SK-N-MC (cell line): ENCODE data around the gene COMMD7.

Experiments
- DNase-seq: peaks from one replicate; pipeline ENCODE4 v3.0.0-alpha.2; 2011; ENCODE audit warnings: low read depth, low spot score
- H3K27ac ChIP-seq: fragments of 200-600 bp; sonication (generic); 2 replicates; pipeline ENCODE4 v1.5.1; 2016; ENCODE audit warnings: mixed run types
- H3K36me3 ChIP-seq: fragments of 200-600 bp; sonication (generic); 2 replicates; pipeline ENCODE4 v1.6.1; 2017; ENCODE audit warnings: antibody characterized with exemption, low read length, mixed read lengths; ENCODE audit not compliant: insufficient read depth
- H3K4me3 ChIP-seq: fragments of 200-600 bp; sonication (generic); 2 replicates; pipeline ENCODE4 v1.5.1; 2016
- H3K9ac ChIP-seq: fragments of 200-600 bp; sonication (generic); 2 replicates; pipeline ENCODE4 v1.8.0; 2017; ENCODE audit warnings: mixed run types, mixed read lengths; ENCODE audit not compliant: insufficient read length
- H3K9me3 ChIP-seq: fragments of 200-600 bp; sonication (generic); 2 replicates; pipeline ENCODE4 v1.6.1; 2017; ENCODE audit warnings: low read depth, mild to moderate bottlenecking, antibody characterized with exemption, low read length, moderate library complexity, mixed read lengths
- EZH2 ChIP-seq: fragments of 200-600 bp; sonication (generic); IDR thresholded peaks from one replicate; pipeline ENCODE4 v1.6.1; 2017; ENCODE audit warnings: antibody characterized with exemption
- FOXP2 ChIP-seq: optimal IDR thresholded peaks from 2 replicates; pipeline ENCODE3; 2011; ENCODE audit warnings: mild to moderate bottlenecking, moderate library complexity; ENCODE audit not compliant: insufficient read depth; ENCODE audit errors: extremely low read length, control extremely low read depth
- POLR2AphosphoS5 ChIP-seq: IDR thresholded peaks from 2 replicates; pipeline ENCODE4 v1.6.1; 2012; ENCODE audit warnings: mild to moderate bottlenecking, low read depth, low read length, borderline replicate concordance

The COMMD7 gene

DNA sequence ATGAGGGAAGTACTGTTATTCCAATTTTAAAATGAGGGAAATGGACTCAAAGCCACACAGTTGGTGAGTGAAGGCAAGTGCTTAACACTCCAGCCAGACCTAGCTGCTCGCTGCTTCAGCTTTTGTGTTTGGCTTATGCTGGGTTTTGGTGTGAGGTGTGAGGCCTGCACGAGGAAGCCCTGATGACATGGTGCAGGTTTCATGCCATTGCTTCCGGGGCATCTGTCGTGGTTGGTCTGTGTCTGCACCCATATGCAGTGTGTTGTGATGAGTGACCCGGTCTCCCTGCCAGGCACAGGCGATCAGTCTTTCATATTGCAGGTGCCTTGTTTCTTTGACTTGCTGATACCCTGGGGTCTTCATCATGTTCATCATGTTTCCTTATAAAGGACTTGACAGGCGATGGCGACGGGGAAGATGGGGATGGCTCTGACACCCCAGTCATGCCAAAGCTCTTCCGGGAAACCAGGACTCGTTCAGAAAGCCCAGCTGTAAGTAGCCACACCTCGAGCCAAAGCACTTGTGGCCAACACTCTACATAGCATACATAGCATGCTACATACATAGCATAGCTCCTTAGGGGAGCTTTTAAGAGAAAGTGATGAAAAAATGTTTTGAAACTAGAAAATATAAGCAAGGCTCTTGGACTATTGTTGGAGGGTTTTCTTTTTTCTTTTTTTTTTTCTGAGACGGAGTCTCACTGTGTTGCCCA is 41.3 kb upstream of the COMMD7 start:
- Histone ChIP-seq H3K9ac (no peak overlapping the region), H3K9me3 (no peaks in the 10 kb centered on the region), H3K36me3 (no peaks in the 10 kb centered on the region), H3K4me3 (no peak overlapping the region), H3K27ac (no peak overlapping the region)
- TF ChIP-seq POLR2AphosphoS5 (no peak), FOXP2 (no peak)
- no peak for DNase-seq

GRCh38 chr20:32780749-32781655 is 37.7 kb upstream of the COMMD7 start:
- no peak for DNase-seq
- no peak overlapping the region for H3K9ac ChIP-seq
- H3K27ac ChIP-seq: no peak overlapping the region
- no peaks in the 10 kb centered on the region for H3K9me3 ChIP-seq
- no peaks in the 10 kb centered on the region for H3K36me3 ChIP-seq
- H3K4me3 ChIP-seq: no peak overlapping the region
- TF ChIP-seq EZH2: no peak
- TF ChIP-seq FOXP2: no peak
- TF ChIP-seq POLR2AphosphoS5: no peak

DNA sequence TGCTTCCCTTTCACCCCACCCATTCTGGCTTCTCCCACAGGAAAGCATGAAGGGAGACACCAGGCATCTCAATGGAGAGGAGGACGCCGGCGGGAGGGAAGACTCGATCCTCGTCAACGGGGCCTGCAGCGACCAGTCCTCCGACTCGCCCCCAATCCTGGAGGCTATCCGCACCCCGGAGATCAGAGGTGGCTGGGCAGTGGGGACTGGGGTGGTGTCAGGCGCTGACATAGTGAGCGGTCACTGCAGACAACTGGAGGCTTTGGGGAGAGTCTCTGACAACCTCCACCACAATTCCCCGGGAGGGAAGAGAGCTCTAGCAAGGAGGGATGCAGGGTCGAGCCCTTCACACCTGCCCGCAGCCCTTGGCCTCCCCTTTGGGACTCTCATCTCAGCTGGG is 37.0 kb upstream of the COMMD7 start:
- H3K36me3 ChIP-seq: no peaks in the 10 kb centered on the region

DNA sequence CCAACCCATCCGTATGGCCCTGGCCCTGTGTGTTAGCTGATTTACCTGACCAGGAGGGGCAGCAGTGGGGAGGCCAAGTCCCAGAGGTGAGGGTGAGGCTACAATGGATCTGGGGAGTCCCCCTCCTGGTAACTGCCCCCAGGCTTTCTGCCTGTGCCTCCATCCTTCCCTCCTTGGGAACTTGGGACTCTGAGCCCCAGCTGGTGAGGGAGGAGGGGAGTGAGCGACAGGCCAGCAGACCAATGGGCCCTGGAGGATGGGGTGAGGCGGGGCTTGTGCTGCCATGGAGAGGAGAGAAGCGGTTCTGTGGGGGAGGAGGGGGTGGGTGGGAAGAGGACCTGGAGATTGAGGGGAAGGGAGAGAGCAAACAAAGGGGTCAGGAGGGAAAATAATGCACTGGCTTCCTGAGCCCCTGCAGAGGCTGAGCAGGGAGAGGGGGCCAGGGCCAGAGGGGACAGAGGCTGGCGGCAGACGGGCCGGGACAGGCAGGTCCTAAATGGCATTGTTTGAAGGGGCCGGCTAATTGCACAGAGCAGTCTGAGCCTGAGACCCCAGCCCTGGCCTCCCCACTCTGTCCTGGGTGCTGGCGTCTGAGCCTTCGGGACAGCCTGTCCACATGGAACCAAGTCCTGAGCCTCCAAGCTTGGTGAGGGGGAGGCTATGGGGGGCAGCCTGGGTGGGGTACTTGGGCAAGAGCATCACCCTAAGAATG is 36.4 kb upstream of the COMMD7 start:
- no peak for TF ChIP-seq EZH2
- TF ChIP-seq FOXP2: no peak
- no peak for TF ChIP-seq POLR2AphosphoS5
- Histone ChIP-seq H3K36me3 (no peaks in the 10 kb centered on the region), H3K4me3 (no peak overlapping the region), H3K9ac (no peak overlapping the region), H3K27ac (no peak overlapping the region), H3K9me3 (no peaks in the 10 kb centered on the region)
- DNase-seq: no peak

More for the DNA sequence above, 37.0 kb upstream of the COMMD7 start:
- TF ChIP-seq EZH2: no peak
- no peak for TF ChIP-seq POLR2AphosphoS5
- TF ChIP-seq FOXP2: no peak
- Histone ChIP-seq H3K9me3 (no peaks in the 10 kb centered on the region), H3K27ac (no peak overlapping the region), H3K4me3 (no peak overlapping the region), H3K9ac (no peak overlapping the region)
- DNase-seq: no peak

GRCh38 chr20:32777177-32777956 is 34.1 kb upstream of the COMMD7 start:
- no peak for DNase-seq

GRCh38 chr20:32775336-32775991 is 32.2 kb upstream of the COMMD7 start:
- no peak for DNase-seq
- no peaks in the 10 kb centered on the region for H3K36me3 ChIP-seq
- no peaks in the 10 kb centered on the region for H3K9me3 ChIP-seq
- no peak overlapping the region for H3K4me3 ChIP-seq
- TF ChIP-seq FOXP2 (no peak), POLR2AphosphoS5 (no peak), EZH2 (no peak)
- no peak overlapping the region for H3K27ac ChIP-seq
- no peak overlapping the region for H3K9ac ChIP-seq

More at GRCh38 chr20:32777177-32777956, 34.1 kb upstream of the COMMD7 start:
- H3K4me3 ChIP-seq: no peak overlapping the region
- H3K27ac ChIP-seq: peak overlapping the region; percentile 55; the same call in 1 of the 2 replicates
- no peak for TF ChIP-seq FOXP2
- TF ChIP-seq EZH2: no peak
- TF ChIP-seq POLR2AphosphoS5: no peak
- H3K9me3 ChIP-seq: no peaks in the 10 kb centered on the region
- H3K36me3 ChIP-seq: no peaks in the 10 kb centered on the region
- no peak overlapping the region for H3K9ac ChIP-seq

GRCh38 chr20:32773855-32774254 is 30.6 kb upstream of the COMMD7 start:
- no peak for TF ChIP-seq POLR2AphosphoS5
- TF ChIP-seq FOXP2: no peak
- no peak for TF ChIP-seq EZH2
- DNase-seq: no peak
- H3K4me3 ChIP-seq: no peak overlapping the region
- H3K27ac ChIP-seq: no peak overlapping the region
- no peaks in the 10 kb centered on the region for H3K36me3 ChIP-seq
- no peak overlapping the region for H3K9ac ChIP-seq
- no peaks in the 10 kb centered on the region for H3K9me3 ChIP-seq
